ENCODE results near the gene CLDN20. TPM values are rescaled to one million over a fixed set of nuclear protein-coding genes. Genes with fewer than 3 reads are reported as not detected.

The CLDN20 gene
- total and polyA plus RNA-seq, 2 of the 4 experiments (the other 2 are of a cell fraction), result not detected

DNA sequence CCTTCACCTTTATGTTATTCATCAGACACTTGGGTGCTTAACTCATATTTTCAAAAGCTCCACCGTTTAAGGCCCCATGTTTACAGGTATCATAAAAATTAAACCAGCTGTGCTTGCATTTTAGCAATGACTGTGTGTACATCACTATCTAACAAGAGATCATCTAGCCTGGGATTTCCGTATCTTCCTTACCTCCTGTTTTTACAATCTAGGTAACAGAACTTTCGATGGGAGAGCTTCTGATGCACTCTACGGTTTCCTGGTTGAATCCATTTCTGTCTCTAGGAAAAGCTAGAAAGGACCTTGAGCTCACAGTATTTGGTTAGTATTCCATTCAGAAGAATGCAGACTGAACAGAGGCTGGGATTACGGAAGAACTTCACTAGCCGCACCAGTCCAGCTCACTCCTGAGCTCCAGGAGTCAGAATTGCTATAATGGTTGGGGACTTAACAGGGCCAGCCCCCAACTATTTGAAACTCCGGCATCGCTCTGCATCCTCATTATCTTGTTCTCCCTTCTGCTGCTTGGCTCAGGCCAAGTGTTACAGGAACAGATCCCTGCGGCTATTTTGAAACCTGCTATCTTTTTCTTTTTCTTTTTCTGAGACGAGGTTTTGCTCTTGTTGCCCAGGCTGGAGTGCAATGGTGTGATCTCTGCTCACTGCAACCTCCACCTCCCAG, 13.0 kb upstream of the CLDN20 start:
- H3K4me3 ChIP-seq (ENCODE audit: insufficient read depth, low read depth, low read length), result no peak overlapping the region
- H3K9me1 ChIP-seq (ENCODE audit: insufficient read depth, low read length), result peaks cover 12% of the 10 kb centered on the region
- TF ChIP-seq NFE2L2 (IDR thresholded peaks at IDR 0.05; ENCODE audit: low read depth, low read length) (no peak), BHLHE40 (IDR thresholded peaks at IDR 0.05; ENCODE audit: low read depth, low read length) (no peak), RCOR1 (IDR thresholded peaks at IDR 0.05; ENCODE audit: insufficient replicate concordance, low read length) (no peak), SMC3 (IDR thresholded peaks at IDR 0.05; ENCODE audit: low read depth, low read length) (no peak), MAFK (IDR thresholded peaks at IDR 0.05; ENCODE audit: low read depth, low read length) (no peak), CHD1 (IDR thresholded peaks at IDR 0.05; ENCODE audit: low read depth, low read length) (no peak), FOS (IDR thresholded peaks at IDR 0.05; ENCODE audit: low read depth, low read length) (no peak), MAZ (IDR thresholded peaks at IDR 0.05; ENCODE audit: borderline replicate concordance, low read depth, low read length) (no peak), RFX5 (IDR thresholded peaks at IDR 0.05; ENCODE audit: low read depth, low read length) (no peak), MXI1 (IDR thresholded peaks at IDR 0.05; ENCODE audit: borderline replicate concordance, low read depth, low read length) (no peak)
- TF ChIP-seq, protein P1, sequence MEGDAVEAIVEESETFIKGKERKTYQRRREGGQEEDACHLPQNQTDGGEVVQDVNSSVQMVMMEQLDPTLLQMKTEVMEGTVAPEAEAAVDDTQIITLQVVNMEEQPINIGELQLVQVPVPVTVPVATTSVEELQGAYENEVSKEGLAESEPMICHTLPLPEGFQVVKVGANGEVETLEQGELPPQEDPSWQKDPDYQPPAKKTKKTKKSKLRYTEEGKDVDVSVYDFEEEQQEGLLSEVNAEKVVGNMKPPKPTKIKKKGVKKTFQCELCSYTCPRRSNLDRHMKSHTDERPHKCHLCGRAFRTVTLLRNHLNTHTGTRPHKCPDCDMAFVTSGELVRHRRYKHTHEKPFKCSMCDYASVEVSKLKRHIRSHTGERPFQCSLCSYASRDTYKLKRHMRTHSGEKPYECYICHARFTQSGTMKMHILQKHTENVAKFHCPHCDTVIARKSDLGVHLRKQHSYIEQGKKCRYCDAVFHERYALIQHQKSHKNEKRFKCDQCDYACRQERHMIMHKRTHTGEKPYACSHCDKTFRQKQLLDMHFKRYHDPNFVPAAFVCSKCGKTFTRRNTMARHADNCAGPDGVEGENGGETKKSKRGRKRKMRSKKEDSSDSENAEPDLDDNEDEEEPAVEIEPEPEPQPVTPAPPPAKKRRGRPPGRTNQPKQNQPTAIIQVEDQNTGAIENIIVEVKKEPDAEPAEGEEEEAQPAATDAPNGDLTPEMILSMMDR (conservative IDR thresholded peaks at IDR 0.05; ENCODE audit: low read depth, low read length), result no peak
- TF ChIP-seq, protein P2, sequence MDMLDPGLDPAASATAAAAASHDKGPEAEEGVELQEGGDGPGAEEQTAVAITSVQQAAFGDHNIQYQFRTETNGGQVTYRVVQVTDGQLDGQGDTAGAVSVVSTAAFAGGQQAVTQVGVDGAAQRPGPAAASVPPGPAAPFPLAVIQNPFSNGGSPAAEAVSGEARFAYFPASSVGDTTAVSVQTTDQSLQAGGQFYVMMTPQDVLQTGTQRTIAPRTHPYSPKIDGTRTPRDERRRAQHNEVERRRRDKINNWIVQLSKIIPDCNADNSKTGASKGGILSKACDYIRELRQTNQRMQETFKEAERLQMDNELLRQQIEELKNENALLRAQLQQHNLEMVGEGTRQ (IDR thresholded peaks at IDR 0.05; ENCODE audit: low read depth, low read length), result no peak
- H2BK5ac ChIP-seq (ENCODE audit: low read depth, low read length, poor library complexity, severe bottlenecking), result no peak overlapping the region
- H4K8ac ChIP-seq (ENCODE audit: low read depth in 2 of 2, low read length in 2 of 2), result no peak overlapping the region
- no peak overlapping the region for H2BK20ac ChIP-seq (ENCODE audit: low read depth, low read length)
- no TSS peak for BruUV-seq (replicated peaks)
- ATAC-seq (ENCODE audit: low read depth), result no peak
- dilution Hi-C loops (cut with HindIII; ENCODE audit: low sequenced_read_pairs, unreplicated experiment) (no loop called here), intact Hi-C loops (cut with micrococcal nuclease) (no loop called here), in situ Hi-C loops (cut with MboI; ENCODE audit: low sequenced_read_pairs) (loop anchor here (5.0 kb wide), 1 partner anchor 319 kb away; no protein-coding TSS in a partner anchor)
- no peak overlapping the region for H3K23ac ChIP-seq (ENCODE audit: low read depth, low read length)
- H3K27me3 ChIP-seq (ENCODE audit: control insufficient read depth, insufficient read depth, low read length), result no peaks in the 10 kb centered on the region
- H3K9me3 ChIP-seq (ENCODE audit: control insufficient read depth, insufficient read depth, low read length), result no peaks in the 10 kb centered on the region
- no peak overlapping the region for H2AK5ac ChIP-seq (ENCODE audit: low read depth, low read length)
- no peak overlapping the region for H2AFZ ChIP-seq (replicated peaks; ENCODE audit: low read length, poor library complexity)
- H4K5ac ChIP-seq (ENCODE audit: low read depth, low read length), result no peak overlapping the region
- no peak overlapping the region for H3K4ac ChIP-seq (ENCODE audit: low read depth, low read length)
- 62% methylated on average over 2 of the region's 10 CpGs; no CpG with 5 or more reads in 1 of the 2 experiments for WGBS, 2 experiments (ENCODE audit: extremely low coverage in 2 of 2, insufficient read length in 1 of 2)
- ChIA-PET CTCF (interaction anchor here (1.2 kb wide), 1 partner anchor 36 kb away, joined by 3 read pairs; no protein-coding TSS in a partner anchor), POLR2A (ENCODE audit: unreplicated experiment) (no interaction called here)
- H3K4me1 ChIP-seq (ENCODE audit: control insufficient read depth, insufficient read depth, low read length), result peaks cover 8% of the 10 kb centered on the region
- H3K36me3 ChIP-seq (ENCODE audit: control insufficient read depth, insufficient read depth, low read length), result peaks cover 16% of the 10 kb centered on the region
- H3K79me1 ChIP-seq (ENCODE audit: low read depth in 1 of 2, low read length in 2 of 2), result 0 out of 4 replicates have a peak, but pooled peaks cover 3 to 4% of the 10 kb centered on the region in 2 experiments
- H2AK9ac ChIP-seq (replicated peaks; ENCODE audit: low read depth, low read length, poor library complexity), result no peak overlapping the region
- no peak overlapping the region for H3K9ac ChIP-seq (ENCODE audit: low read depth, low read length)
- no peak overlapping the region for H4K91ac ChIP-seq (ENCODE audit: insufficient read depth, low read depth, low read length)
- no peak for DNase-seq
- H2BK120ac ChIP-seq (ENCODE audit: low read depth, low read length), result no peak overlapping the region
- no peak overlapping the region for H2BK15ac ChIP-seq (ENCODE audit: low read depth, low read length)
- no peak overlapping the region for H3K4me2 ChIP-seq (ENCODE audit: low read depth, low read length)
- H3K14ac ChIP-seq (replicated peaks; ENCODE audit: low read depth, low read length), result no peak overlapping the region
- no peaks in the 10 kb centered on the region for H4K20me1 ChIP-seq (ENCODE audit: insufficient read depth, low read length)
- no peak overlapping the region for H3K56ac ChIP-seq (ENCODE audit: extremely low read depth, insufficient read depth, low read length)
- H3K18ac ChIP-seq (ENCODE audit: low read depth, low read length), result no peak overlapping the region
- H3K27ac ChIP-seq (ENCODE audit: insufficient read depth, low read length), result no peak overlapping the region

Data from IMR-90 (cell line).